ENCODE measurements around the gene CD79B. TPM values are rescaled to one million over a fixed set of nuclear protein-coding genes. Genes with fewer than 3 reads are reported as not detected.
"Not testable (repeated sequence)": the region's sequence is repeated elsewhere in the genome, so short reads cannot be mapped to it uniquely, and the experiment has no call there.

Gene CD79B
- polyA plus RNA-seq, 1 donor = 1.2 TPM

- H3K27me3 ChIP-seq (ENCODE audit: control insufficient read depth, insufficient read depth, low read length); H3K9me3 ChIP-seq (ENCODE audit: control insufficient read depth, low read depth, low read length); H3K4me3 ChIP-seq (ENCODE audit: low read length); DNase-seq; H3K27ac ChIP-seq (ENCODE audit: low read length); H3K36me3 ChIP-seq (ENCODE audit: control insufficient read depth, insufficient read depth, low read length); H3K4me1 ChIP-seq (ENCODE audit: control insufficient read depth, insufficient read depth, low read length): not testable (repeated sequence)
- WGBS (ENCODE audit: insufficient coverage, low lambda C conversion rate) = no CpG with 5 or more reads among the region's 6 CpGs
These were observed 12.1 kb downstream of the CD79B start for GRCh38 chr17:63920050-63920449.

GRCh38 chr17:63919311-63919723 lies 12.8 kb downstream of the CD79B start:
- DNase-seq = peak; percentile 40 to 44
- Histone ChIP-seq H3K27ac (ENCODE audit: low read length) (no peak overlapping the region), H3K9me3 (ENCODE audit: control insufficient read depth, low read depth, low read length) (no peaks in the 10 kb centered on the region), H3K4me3 (ENCODE audit: low read length) (no peak overlapping the region), H3K4me1 (ENCODE audit: control insufficient read depth, insufficient read depth, low read length) (no peaks in the 10 kb centered on the region), H3K27me3 (ENCODE audit: control insufficient read depth, insufficient read depth, low read length) (peaks cover 4% of the 10 kb centered on the region), H3K36me3 (ENCODE audit: control insufficient read depth, insufficient read depth, low read length) (no peaks in the 10 kb centered on the region)
- WGBS (ENCODE audit: insufficient coverage, low lambda C conversion rate) = no CpG with 5 or more reads among the region's 8 CpGs

- H3K4me3 ChIP-seq (ENCODE audit: low read length); H3K9me3 ChIP-seq (ENCODE audit: control insufficient read depth, low read depth, low read length); DNase-seq; H3K27ac ChIP-seq (ENCODE audit: low read length); H3K27me3 ChIP-seq (ENCODE audit: control insufficient read depth, insufficient read depth, low read length); H3K36me3 ChIP-seq (ENCODE audit: control insufficient read depth, insufficient read depth, low read length); H3K4me1 ChIP-seq (ENCODE audit: control insufficient read depth, insufficient read depth, low read length): not testable (repeated sequence)
- WGBS (ENCODE audit: insufficient coverage, low lambda C conversion rate) = 60% methylated on average over 1 of the region's 10 CpGs
These were observed 13.3 kb downstream of the CD79B start, which contains the start of gene GH1 for GRCh38 chr17:63918789-63919305. TSS of gene GH1 (minus strand) at chr17:63918839. CDS start at chr17:63918776, 63 bp downstream.

- no peak overlapping the region for H3K27ac ChIP-seq (ENCODE audit: low read length)
- no CpG with 5 or more reads among the region's 10 CpGs for WGBS (ENCODE audit: insufficient coverage, low lambda C conversion rate)
- peaks cover 4% of the 10 kb centered on the region for H3K27me3 ChIP-seq (ENCODE audit: control insufficient read depth, insufficient read depth, low read length)
- no peaks in the 10 kb centered on the region for H3K36me3 ChIP-seq (ENCODE audit: control insufficient read depth, insufficient read depth, low read length)
- H3K9me3 ChIP-seq (ENCODE audit: control insufficient read depth, low read depth, low read length) = no peaks in the 10 kb centered on the region
- no peak overlapping the region for H3K4me3 ChIP-seq (ENCODE audit: low read length)
- no peak for DNase-seq
- no peaks in the 10 kb centered on the region for H3K4me1 ChIP-seq (ENCODE audit: control insufficient read depth, insufficient read depth, low read length)
These were observed 13.8 kb downstream of the CD79B start for GRCh38 chr17:63918305-63918704.

GRCh38 chr17:63917646-63918045 lies 14.5 kb downstream of the CD79B start:
- Histone ChIP-seq H3K36me3 (ENCODE audit: control insufficient read depth, insufficient read depth, low read length) (no peaks in the 10 kb centered on the region), H3K4me3 (ENCODE audit: low read length) (no peak overlapping the region), H3K4me1 (ENCODE audit: control insufficient read depth, insufficient read depth, low read length) (no peaks in the 10 kb centered on the region), H3K27ac (ENCODE audit: low read length) (no peak overlapping the region), H3K9me3 (ENCODE audit: control insufficient read depth, low read depth, low read length) (no peaks in the 10 kb centered on the region), H3K27me3 (ENCODE audit: control insufficient read depth, insufficient read depth, low read length) (peaks cover 4% of the 10 kb centered on the region)
- no CpG with 5 or more reads among the region's 13 CpGs for WGBS (ENCODE audit: insufficient coverage, low lambda C conversion rate)
- no peak for DNase-seq

GRCh38 chr17:63917206-63917605 lies 14.9 kb downstream of the CD79B start:
- WGBS (ENCODE audit: insufficient coverage, low lambda C conversion rate) = no CpG with 5 or more reads among the region's 11 CpGs
- not testable (repeated sequence) for DNase-seq; H3K36me3 ChIP-seq (ENCODE audit: control insufficient read depth, insufficient read depth, low read length); H3K27ac ChIP-seq (ENCODE audit: low read length); H3K27me3 ChIP-seq (ENCODE audit: control insufficient read depth, insufficient read depth, low read length); H3K9me3 ChIP-seq (ENCODE audit: control insufficient read depth, low read depth, low read length); H3K4me1 ChIP-seq (ENCODE audit: control insufficient read depth, insufficient read depth, low read length); H3K4me3 ChIP-seq (ENCODE audit: low read length)

GRCh38 chr17:63916566-63917185 lies 15.5 kb downstream of the CD79B start:
- H3K4me3 ChIP-seq (ENCODE audit: low read length) = no peak overlapping the region
- WGBS (ENCODE audit: insufficient coverage, low lambda C conversion rate) = 50% methylated on average over 1 of the region's 12 CpGs
- no peak for DNase-seq

GRCh38 chr17:63915753-63916152 lies 16.4 kb downstream of the CD79B start:
- not testable (repeated sequence) for H3K4me3 ChIP-seq (ENCODE audit: low read length); DNase-seq; H3K4me1 ChIP-seq (ENCODE audit: control insufficient read depth, insufficient read depth, low read length); H3K27ac ChIP-seq (ENCODE audit: low read length); H3K9me3 ChIP-seq (ENCODE audit: control insufficient read depth, low read depth, low read length); H3K36me3 ChIP-seq (ENCODE audit: control insufficient read depth, insufficient read depth, low read length); H3K27me3 ChIP-seq (ENCODE audit: control insufficient read depth, insufficient read depth, low read length)
- 100% methylated on average over 1 of the region's 10 CpGs for WGBS (ENCODE audit: insufficient coverage, low lambda C conversion rate)

More at GRCh38 chr17:63916566-63917185, 15.5 kb downstream of the CD79B start:
- Histone ChIP-seq H3K36me3 (ENCODE audit: control insufficient read depth, insufficient read depth, low read length) (no peaks in the 10 kb centered on the region), H3K4me1 (ENCODE audit: control insufficient read depth, insufficient read depth, low read length) (no peaks in the 10 kb centered on the region), H3K27ac (ENCODE audit: low read length) (no peak overlapping the region), H3K27me3 (ENCODE audit: control insufficient read depth, insufficient read depth, low read length) (peaks cover 4% of the 10 kb centered on the region), H3K9me3 (ENCODE audit: control insufficient read depth, low read depth, low read length) (no peaks in the 10 kb centered on the region)

- Histone ChIP-seq H3K4me3 (ENCODE audit: low read length) (no peak overlapping the region), H3K4me1 (ENCODE audit: control insufficient read depth, insufficient read depth, low read length) (no peaks in the 10 kb centered on the region), H3K27ac (ENCODE audit: low read length) (no peak overlapping the region), H3K36me3 (ENCODE audit: control insufficient read depth, insufficient read depth, low read length) (no peaks in the 10 kb centered on the region), H3K9me3 (ENCODE audit: control insufficient read depth, low read depth, low read length) (no peaks in the 10 kb centered on the region), H3K27me3 (ENCODE audit: control insufficient read depth, insufficient read depth, low read length) (peaks cover 13% of the 10 kb centered on the region)
- DNase-seq = no peak
- no CpG with 5 or more reads among the region's 7 CpGs for WGBS (ENCODE audit: insufficient coverage, low lambda C conversion rate)
These were observed 17.7 kb downstream of the CD79B start for GRCh38 chr17:63914471-63914870.

- Histone ChIP-seq H3K27ac (ENCODE audit: low read length) (no peak overlapping the region), H3K9me3 (ENCODE audit: control insufficient read depth, low read depth, low read length) (no peaks in the 10 kb centered on the region), H3K4me3 (ENCODE audit: low read length) (no peak overlapping the region), H3K4me1 (ENCODE audit: control insufficient read depth, insufficient read depth, low read length) (no peaks in the 10 kb centered on the region), H3K36me3 (ENCODE audit: control insufficient read depth, insufficient read depth, low read length) (no peaks in the 10 kb centered on the region), H3K27me3 (ENCODE audit: control insufficient read depth, insufficient read depth, low read length) (peaks cover 9% of the 10 kb centered on the region)
- WGBS (ENCODE audit: insufficient coverage, low lambda C conversion rate) = no CpG with 5 or more reads among the region's 8 CpGs
- DNase-seq = no peak
These were observed 20.5 kb downstream of the CD79B start for GRCh38 chr17:63911657-63912100.
